ENCODE measurements around the gene WDR82. TPM values are rescaled to one million over a fixed set of nuclear protein-coding genes. Genes with fewer than 3 reads are reported as not detected.

The WDR82 gene
- total and polyA plus RNA-seq, 9 of the 15 experiments (the other 6 are each of a cell fraction or from before 2014, with no cell fraction given) = 6.4 to 62.9 (median 37.1) TPM

DNA sequence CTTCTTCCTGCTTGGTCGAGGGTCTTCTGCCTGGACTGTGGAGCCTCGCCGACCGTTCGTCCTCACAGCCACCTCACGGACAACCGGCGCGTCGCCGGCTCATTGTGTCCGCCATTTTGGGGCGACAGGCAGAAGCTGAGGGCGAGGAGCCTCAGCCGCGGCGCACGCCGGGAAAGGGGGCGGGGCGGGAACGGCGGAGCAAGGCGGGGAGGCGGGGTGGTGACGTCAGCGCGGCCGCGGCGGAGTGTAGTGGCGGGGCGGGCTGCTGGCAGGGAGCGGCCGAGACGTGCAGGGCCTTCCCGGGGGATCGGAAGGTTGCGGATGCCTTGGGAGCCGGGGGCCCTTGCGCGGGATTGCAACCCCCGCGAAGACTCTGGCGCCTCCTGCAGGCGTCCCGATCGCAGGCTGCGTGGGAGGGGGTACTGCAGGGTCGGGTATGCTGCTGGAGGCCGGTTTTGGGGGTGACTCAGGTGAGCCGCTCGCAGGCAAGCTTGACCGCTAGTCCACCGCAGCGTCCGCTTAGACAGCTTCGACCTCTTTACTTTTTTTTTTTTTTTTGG, at the start of gene WDR82 (continued):
- TF ChIP-seq KAT7 (CRISPR knock-in tag; IDR thresholded peaks at IDR 0.05; ENCODE audit: borderline replicate concordance) (0 out of 2 replicates have a peak, but pooled peaks have one; percentile 26), SP1 (CRISPR knock-in tag; IDR thresholded peaks at IDR 0.05) (peak; percentile 56; the same call in 1 of the 2 replicates), CBX2 (IDR thresholded peaks at IDR 0.05; ENCODE audit: insufficient read depth, low read length, poor library complexity, severe bottlenecking) (no peak), FOXJ3 (CRISPR knock-in tag; IDR thresholded peaks at IDR 0.05) (no peak), FIP1L1 (IDR thresholded peaks at IDR 0.05; ENCODE audit: low read depth, low read length, poor library complexity, severe bottlenecking) (peak; percentile 37), RBFOX2 (IDR thresholded peaks at IDR 0.05; ENCODE audit: low read depth, low read length) (peak; percentile 77), KLF16 (IDR thresholded peaks at IDR 0.05) (no peak), ZKSCAN8 (CRISPR knock-in tag; IDR thresholded peaks at IDR 0.05) (no peak), ZNF444 (CRISPR knock-in tag; IDR thresholded peaks at IDR 0.05) (no peak), PRMT5 (CRISPR knock-in tag; IDR thresholded peaks at IDR 0.05) (no peak), TARDBP (IDR thresholded peaks at IDR 0.05) (no peak), ZNF121 (CRISPR knock-in tag; conservative IDR thresholded peaks at IDR 0.05) (no peak), CXXC5 (CRISPR knock-in tag; IDR thresholded peaks at IDR 0.05) (peak; percentile 74), POLR2G (IDR thresholded peaks at IDR 0.05; ENCODE audit: low read depth, low read length) (peak; percentile 95), ATF1 (CRISPR knock-in tag; IDR thresholded peaks at IDR 0.05) (no peak), ATF1 (tag; IDR thresholded peaks at IDR 0.05) (peak; percentile 72), PHF8 (IDR thresholded peaks at IDR 0.05; ENCODE audit: borderline replicate concordance, low read length) (peak; percentile 89; the same call in 1 of the 2 replicates), KDM5B (IDR thresholded peaks at IDR 0.05; ENCODE audit: insufficient replicate concordance, low read depth, low read length) (peak; percentile 94), POLR2B (IDR thresholded peaks at IDR 0.05; ENCODE audit: low read depth, partially characterized antibody) (peak; percentile 76), MTA3 (IDR thresholded peaks at IDR 0.05; ENCODE audit: borderline replicate concordance) (no peak), TBP (optimal IDR thresholded peaks at IDR 0.05; ENCODE audit: low read depth, low read length) (peak; percentile 81), PCBP2 (IDR thresholded peaks at IDR 0.05; ENCODE audit: low read depth, low read length, poor library complexity, severe bottlenecking) (no peak), MTA1 (IDR thresholded peaks at IDR 0.05; ENCODE audit: borderline replicate concordance) (no peak)
- TF ChIP-seq, protein P1, sequence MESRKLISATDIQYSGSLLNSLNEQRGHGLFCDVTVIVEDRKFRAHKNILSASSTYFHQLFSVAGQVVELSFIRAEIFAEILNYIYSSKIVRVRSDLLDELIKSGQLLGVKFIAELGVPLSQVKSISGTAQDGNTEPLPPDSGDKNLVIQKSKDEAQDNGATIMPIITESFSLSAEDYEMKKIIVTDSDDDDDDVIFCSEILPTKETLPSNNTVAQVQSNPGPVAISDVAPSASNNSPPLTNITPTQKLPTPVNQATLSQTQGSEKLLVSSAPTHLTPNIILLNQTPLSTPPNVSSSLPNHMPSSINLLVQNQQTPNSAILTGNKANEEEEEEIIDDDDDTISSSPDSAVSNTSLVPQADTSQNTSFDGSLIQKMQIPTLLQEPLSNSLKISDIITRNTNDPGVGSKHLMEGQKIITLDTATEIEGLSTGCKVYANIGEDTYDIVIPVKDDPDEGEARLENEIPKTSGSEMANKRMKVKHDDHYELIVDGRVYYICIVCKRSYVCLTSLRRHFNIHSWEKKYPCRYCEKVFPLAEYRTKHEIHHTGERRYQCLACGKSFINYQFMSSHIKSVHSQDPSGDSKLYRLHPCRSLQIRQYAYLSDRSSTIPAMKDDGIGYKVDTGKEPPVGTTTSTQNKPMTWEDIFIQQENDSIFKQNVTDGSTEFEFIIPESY (CRISPR knock-in tag; IDR thresholded peaks at IDR 0.05) = 0 out of 2 replicates have a peak, but pooled peaks have one; percentile 48
- TF ChIP-seq, protein P2, sequence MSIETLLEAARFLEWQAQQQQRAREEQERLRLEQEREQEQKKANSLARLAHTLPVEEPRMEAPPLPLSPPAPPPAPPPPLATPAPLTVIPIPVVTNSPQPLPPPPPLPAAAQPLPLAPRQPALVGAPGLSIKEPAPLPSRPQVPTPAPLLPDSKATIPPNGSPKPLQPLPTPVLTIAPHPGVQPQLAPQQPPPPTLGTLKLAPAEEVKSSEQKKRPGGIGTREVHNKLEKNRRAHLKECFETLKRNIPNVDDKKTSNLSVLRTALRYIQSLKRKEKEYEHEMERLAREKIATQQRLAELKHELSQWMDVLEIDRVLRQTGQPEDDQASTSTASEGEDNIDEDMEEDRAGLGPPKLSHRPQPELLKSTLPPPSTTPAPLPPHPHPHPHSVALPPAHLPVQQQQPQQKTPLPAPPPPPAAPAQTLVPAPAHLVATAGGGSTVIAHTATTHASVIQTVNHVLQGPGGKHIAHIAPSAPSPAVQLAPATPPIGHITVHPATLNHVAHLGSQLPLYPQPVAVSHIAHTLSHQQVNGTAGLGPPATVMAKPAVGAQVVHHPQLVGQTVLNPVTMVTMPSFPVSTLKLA (conservative IDR thresholded peaks at IDR 0.05) = peak in 1 of 2 experiments; percentile 33; a peak in 1 of 4 replicates
